ENCODE results near the gene CABP2. TPM values are rescaled to one million over a fixed set of nuclear protein-coding genes. Genes with fewer than 3 reads are reported as not detected.

The CABP2 gene
- total RNA-seq, 1 donor from 2014 or later, result not detected

GRCh38 chr11:67502328-67502979 lies 20.8 kb downstream of the CABP2 start:
- peaks cover 3% of the 10 kb centered on the region for H3K27me3 Mint-ChIP-seq (ENCODE audit: low read depth)
- peaks cover 10% of the 10 kb centered on the region for H3K36me3 Mint-ChIP-seq
- H3K27ac Mint-ChIP-seq, result no peak overlapping the region
- no peaks in the 10 kb centered on the region for H3K9me3 Mint-ChIP-seq
- peak overlapping the region; percentile 57 for H3K4me3 Mint-ChIP-seq
- no peak for DNase-seq (ENCODE audit: low spot score in 2 of 2, unreplicated experiment in 2 of 2)
- no peak for TF ChIP-seq CTCF (IDR thresholded peaks at IDR 0.05; ENCODE audit: unreplicated experiment)
- H3K4me1 Mint-ChIP-seq, result peaks cover 24% of the 10 kb centered on the region

DNA sequence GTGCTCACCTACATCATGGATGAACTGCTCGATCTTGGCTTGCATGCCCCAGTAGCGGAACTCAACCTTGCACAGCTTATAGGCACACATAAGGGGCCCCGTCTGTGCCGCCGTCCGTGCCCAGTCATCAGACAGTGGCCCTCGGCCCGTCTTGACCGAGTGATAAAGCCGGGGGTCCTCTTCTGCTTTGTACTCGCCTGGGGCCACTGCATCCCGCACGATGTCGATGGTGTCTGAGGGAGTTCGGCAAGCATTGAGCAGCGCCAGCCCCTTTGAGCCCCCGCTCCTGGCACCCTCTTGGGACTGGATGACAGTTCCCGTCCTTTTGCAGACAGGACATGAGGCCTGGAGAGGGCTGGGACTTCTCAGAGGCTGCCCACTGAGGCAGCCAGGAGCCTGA lies 21.4 kb downstream of the CABP2 start:
- H3K27ac Mint-ChIP-seq, result no peak overlapping the region
- H3K36me3 Mint-ChIP-seq, result peaks cover 10% of the 10 kb centered on the region
- peaks cover 19% of the 10 kb centered on the region for H3K4me1 Mint-ChIP-seq
- DNase-seq (ENCODE audit: low spot score in 2 of 2, unreplicated experiment in 2 of 2), result no peak
- H3K9me3 Mint-ChIP-seq, result no peaks in the 10 kb centered on the region
- TF ChIP-seq CTCF (IDR thresholded peaks at IDR 0.05; ENCODE audit: unreplicated experiment), result no peak
- H3K4me3 Mint-ChIP-seq, result no peak overlapping the region
- H3K27me3 Mint-ChIP-seq (ENCODE audit: low read depth), result peaks cover 3% of the 10 kb centered on the region

DNA sequence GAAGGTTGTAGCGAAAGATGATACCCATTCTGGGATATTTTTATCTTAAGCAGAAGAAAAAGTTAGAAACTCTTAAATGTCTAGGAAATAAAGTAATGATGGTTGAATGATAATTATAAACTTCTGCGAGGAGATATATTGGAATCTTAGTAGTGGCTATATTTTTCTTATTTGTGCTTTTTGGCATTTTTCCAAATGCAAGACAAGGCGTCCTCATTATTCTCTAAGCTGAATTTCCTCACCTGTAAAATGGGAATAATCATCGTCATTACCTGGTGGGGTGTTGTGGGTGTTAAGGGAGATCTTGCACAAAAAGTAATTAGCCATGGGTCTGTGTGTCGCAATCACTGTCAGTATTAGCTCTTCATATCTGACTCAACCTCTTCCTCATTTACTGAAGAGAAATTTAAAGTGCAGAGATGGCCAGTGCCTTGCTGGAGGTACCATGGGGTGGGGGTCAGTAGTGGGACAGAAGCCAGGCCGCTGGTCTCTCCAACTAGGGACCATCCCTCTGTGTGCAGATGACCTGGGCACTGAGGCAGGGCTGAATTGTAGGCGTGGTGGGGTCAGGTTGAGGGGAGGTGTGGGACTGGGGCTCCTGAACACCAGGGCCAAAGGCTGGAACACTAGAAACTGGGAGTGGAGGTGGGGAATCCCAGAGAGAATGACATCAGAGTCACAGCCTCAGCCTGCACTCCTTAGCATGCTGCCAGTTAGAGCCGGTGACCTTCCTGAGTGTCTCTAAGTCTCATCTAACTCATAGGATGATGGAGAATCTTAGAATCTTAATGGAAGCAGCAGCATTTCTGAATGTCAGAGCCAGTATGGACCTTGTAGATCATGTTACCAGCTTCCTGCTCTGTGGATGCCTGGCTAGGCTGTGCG lies 22.2 kb downstream of the CABP2 start:
- Mint-ChIP-seq H3K4me1 (peaks cover 15% of the 10 kb centered on the region), H3K36me3 (peaks cover 10% of the 10 kb centered on the region), H3K9me3 (no peaks in the 10 kb centered on the region), H3K27me3 (ENCODE audit: low read depth) (peaks cover 3% of the 10 kb centered on the region), H3K27ac (no peak overlapping the region), H3K4me3 (no peak overlapping the region)
- DNase-seq (ENCODE audit: low spot score in 2 of 2, unreplicated experiment in 2 of 2), result no peak
- no peak for TF ChIP-seq CTCF (IDR thresholded peaks at IDR 0.05; ENCODE audit: unreplicated experiment)

- Mint-ChIP-seq H3K9me3 (no peaks in the 10 kb centered on the region), H3K27ac (no peak overlapping the region), H3K36me3 (peaks cover 10% of the 10 kb centered on the region), H3K4me3 (no peak overlapping the region), H3K4me1 (peaks cover 13% of the 10 kb centered on the region), H3K27me3 (ENCODE audit: low read depth) (peaks cover 3% of the 10 kb centered on the region)
- no peak for DNase-seq (ENCODE audit: low spot score in 2 of 2, unreplicated experiment in 2 of 2)
- TF ChIP-seq CTCF (IDR thresholded peaks at IDR 0.05; ENCODE audit: unreplicated experiment), result no peak
Observed at GRCh38 chr11:67500484-67500821, 22.8 kb downstream of the CABP2 start.

DNA sequence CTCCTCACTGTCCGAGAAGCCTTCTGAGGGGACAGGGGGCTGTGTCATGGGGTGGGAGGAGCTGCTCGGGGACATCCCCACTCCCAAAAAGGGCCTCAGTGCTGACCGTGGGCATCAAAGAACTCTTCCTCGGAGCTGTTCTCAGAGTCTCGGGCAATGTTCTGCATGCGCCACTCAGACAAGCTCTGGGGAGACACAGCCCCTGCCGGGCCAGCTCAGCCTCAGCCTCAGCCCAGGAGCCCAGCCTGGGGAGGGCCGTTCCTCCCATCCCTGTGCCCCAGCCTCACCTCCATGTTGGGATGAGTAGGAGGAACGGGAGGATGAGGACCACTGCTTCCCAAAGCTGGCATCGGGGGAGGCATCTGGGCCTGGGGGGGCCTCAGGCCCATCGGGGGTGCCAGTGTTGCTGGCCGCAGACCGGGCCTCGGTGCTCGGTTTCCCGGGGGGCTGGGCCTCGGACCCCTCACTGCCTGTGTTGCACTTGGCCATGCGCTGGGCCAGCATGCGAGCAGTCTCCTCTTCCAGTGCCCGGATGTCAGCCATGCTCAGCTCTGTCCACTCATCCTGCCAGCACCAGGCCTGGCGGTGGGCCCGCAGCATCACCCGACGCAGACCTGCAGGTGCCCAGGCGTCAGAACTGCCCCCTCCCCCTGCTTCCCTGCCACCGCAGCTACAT lies 23.3 kb downstream of the CABP2 start:
- Mint-ChIP-seq H3K27ac (no peak overlapping the region), H3K36me3 (peaks cover 10% of the 10 kb centered on the region), H3K9me3 (no peaks in the 10 kb centered on the region), H3K27me3 (ENCODE audit: low read depth) (peaks cover 3% of the 10 kb centered on the region), H3K4me1 (peaks cover 11% of the 10 kb centered on the region), H3K4me3 (no peak overlapping the region)
- no peak for DNase-seq (ENCODE audit: low spot score in 2 of 2, unreplicated experiment in 2 of 2)
- no peak for TF ChIP-seq CTCF (IDR thresholded peaks at IDR 0.05; ENCODE audit: unreplicated experiment)
